ENCODE measurements around the gene TRIM37.

TRIM37 gene

DNA sequence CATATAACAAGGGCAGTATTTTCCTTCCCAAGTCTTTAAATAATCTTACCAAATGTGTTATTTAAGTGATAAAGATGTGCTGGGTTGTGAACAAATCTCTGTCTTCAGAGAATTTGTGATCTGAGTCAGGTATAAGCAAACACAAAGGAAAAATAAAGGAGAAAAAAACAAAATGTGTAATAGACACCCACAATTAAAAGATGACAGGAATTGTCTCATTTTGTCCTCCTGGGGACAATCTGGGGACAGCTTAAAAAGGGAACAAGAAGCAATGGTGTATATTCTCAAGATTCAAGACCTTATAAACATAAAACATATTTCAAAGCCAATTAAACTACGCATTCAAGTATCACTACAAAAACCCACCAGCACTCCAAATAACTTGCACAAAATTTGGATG is 107.2 kb downstream of the TRIM37 start:
- H3K9me2 ChIP-seq (replicated peaks; ENCODE audit: insufficient read depth, low read length) = no peaks in the 10 kb centered on the region
- H3F3A ChIP-seq (ENCODE audit: insufficient read depth) = peaks cover 35% of the 10 kb centered on the region
- H3K4me3 ChIP-seq (ENCODE audit: insufficient read depth, low read length, poor library complexity, severe bottlenecking) = no peak overlapping the region
- no peaks in the 10 kb centered on the region for H3K9me3 ChIP-seq (ENCODE audit: insufficient read depth, low read length)
- no peak overlapping the region for H3K4me2 ChIP-seq (ENCODE audit: low read depth, low read length, poor library complexity, severe bottlenecking)
- H3K79me2 ChIP-seq (ENCODE audit: insufficient read depth, low read length) = no peaks in the 10 kb centered on the region
- no peak overlapping the region for H2AFZ ChIP-seq (ENCODE audit: low read depth, low read length, severe bottlenecking)
- peaks cover 13% of the 10 kb centered on the region; the same call in 1 of the 2 replicates for H3K36me3 ChIP-seq (ENCODE audit: low read length)
- TF ChIP-seq, protein P1, sequence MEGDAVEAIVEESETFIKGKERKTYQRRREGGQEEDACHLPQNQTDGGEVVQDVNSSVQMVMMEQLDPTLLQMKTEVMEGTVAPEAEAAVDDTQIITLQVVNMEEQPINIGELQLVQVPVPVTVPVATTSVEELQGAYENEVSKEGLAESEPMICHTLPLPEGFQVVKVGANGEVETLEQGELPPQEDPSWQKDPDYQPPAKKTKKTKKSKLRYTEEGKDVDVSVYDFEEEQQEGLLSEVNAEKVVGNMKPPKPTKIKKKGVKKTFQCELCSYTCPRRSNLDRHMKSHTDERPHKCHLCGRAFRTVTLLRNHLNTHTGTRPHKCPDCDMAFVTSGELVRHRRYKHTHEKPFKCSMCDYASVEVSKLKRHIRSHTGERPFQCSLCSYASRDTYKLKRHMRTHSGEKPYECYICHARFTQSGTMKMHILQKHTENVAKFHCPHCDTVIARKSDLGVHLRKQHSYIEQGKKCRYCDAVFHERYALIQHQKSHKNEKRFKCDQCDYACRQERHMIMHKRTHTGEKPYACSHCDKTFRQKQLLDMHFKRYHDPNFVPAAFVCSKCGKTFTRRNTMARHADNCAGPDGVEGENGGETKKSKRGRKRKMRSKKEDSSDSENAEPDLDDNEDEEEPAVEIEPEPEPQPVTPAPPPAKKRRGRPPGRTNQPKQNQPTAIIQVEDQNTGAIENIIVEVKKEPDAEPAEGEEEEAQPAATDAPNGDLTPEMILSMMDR (IDR thresholded peaks at IDR 0.05; ENCODE audit: insufficient read depth, low read length, poor library complexity, severe bottlenecking) = no peak
- no peak for TF ChIP-seq EZH2phosphoT487 (conservative IDR thresholded peaks at IDR 0.05; ENCODE audit: low read length)
- no peak overlapping the region for H3K9ac ChIP-seq (ENCODE audit: low read length)
- no peaks in the 10 kb centered on the region for H4K20me1 ChIP-seq (ENCODE audit: low read depth, low read length)
- H3K27me3 ChIP-seq (ENCODE audit: low read length) = no peaks in the 10 kb centered on the region
- H3K27ac ChIP-seq (ENCODE audit: low read depth, low read length) = peak overlapping the region; percentile 6; the same call in 1 of the 2 replicates

DNA sequence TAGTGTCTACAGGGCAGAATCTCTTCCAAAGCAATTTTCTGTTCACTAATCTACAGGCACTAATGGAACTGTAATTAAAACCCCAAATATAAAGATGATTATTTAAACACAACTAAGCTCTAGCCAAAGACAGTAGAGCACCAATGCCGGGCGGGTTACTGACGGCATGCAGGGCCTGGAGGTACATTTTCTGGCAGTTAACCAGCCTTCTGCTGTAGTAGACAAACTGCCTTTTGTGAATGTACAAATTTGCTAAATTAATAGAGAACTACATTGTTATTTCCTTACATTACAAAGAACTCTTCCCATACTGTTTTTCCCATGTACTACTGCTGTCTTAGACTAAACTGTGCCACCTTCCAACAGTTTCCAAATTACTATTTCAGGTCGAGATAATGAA is 107.8 kb downstream of the TRIM37 start:
- TF ChIP-seq, protein P1 (IDR thresholded peaks at IDR 0.05; ENCODE audit: insufficient read depth, low read length, poor library complexity, severe bottlenecking) = no peak
- no peak for TF ChIP-seq EZH2phosphoT487 (conservative IDR thresholded peaks at IDR 0.05; ENCODE audit: low read length)
- Histone ChIP-seq H3K9ac (ENCODE audit: low read length) (no peak overlapping the region), H4K20me1 (ENCODE audit: low read depth, low read length) (no peaks in the 10 kb centered on the region), H3K36me3 (ENCODE audit: low read length) (peaks cover 13% of the 10 kb centered on the region; the same call in 1 of the 2 replicates), H3K27ac (ENCODE audit: low read depth, low read length) (no peak overlapping the region), H3K9me3 (ENCODE audit: insufficient read depth, low read length) (no peaks in the 10 kb centered on the region), H3K79me2 (ENCODE audit: insufficient read depth, low read length) (no peaks in the 10 kb centered on the region), H3K9me2 (replicated peaks; ENCODE audit: insufficient read depth, low read length) (no peaks in the 10 kb centered on the region), H3F3A (ENCODE audit: insufficient read depth) (peaks cover 29% of the 10 kb centered on the region), H2AFZ (ENCODE audit: low read depth, low read length, severe bottlenecking) (no peak overlapping the region), H3K27me3 (ENCODE audit: low read length) (no peaks in the 10 kb centered on the region), H3K4me2 (ENCODE audit: low read depth, low read length, poor library complexity, severe bottlenecking) (no peak overlapping the region), H3K4me3 (ENCODE audit: insufficient read depth, low read length, poor library complexity, severe bottlenecking) (no peak overlapping the region)

DNA sequence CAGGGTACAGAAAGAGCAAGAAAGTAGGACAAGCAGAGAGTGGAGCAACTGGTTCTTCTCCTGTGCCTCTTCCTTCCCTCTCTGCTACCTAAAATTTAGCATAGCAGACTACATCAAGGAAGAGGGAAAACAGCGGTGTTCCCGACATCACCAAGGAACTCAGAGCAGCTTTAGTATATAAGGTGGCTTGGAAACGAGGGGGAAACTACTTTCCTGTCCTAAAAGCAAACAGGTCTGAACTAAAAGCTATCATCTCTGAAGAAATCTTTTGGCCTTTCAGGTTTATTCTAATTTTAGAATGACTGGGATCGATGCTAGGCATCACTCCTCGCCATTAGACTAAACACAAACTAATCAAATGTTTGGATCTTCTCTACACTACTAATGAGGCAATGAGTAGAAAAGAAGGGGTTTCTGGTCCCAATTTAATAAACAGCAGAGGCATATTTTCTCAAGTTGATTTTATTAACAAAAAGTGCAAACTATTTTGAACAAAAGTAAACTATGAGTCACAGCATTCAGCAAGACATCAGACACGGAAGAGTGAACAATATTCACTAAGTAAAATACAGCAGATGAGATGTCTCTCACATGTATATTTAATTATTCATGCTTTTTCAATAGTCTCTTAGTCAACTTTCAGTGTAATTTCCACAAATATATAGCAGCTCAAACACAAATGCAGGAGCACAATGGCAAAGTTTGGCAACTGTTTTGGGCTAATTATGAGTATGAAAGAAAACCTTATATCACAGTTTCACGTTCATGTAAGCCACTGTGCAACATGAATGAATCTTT is 108.7 kb downstream of the TRIM37 start:
- Histone ChIP-seq H4K20me1 (ENCODE audit: low read depth, low read length) (no peaks in the 10 kb centered on the region), H3K4me3 (ENCODE audit: insufficient read depth, low read length, poor library complexity, severe bottlenecking) (no peak overlapping the region), H3K27me3 (ENCODE audit: low read length) (no peaks in the 10 kb centered on the region), H2AFZ (ENCODE audit: low read depth, low read length, severe bottlenecking) (no peak overlapping the region), H3K4me2 (ENCODE audit: low read depth, low read length, poor library complexity, severe bottlenecking) (no peak overlapping the region), H3K9ac (ENCODE audit: low read length) (no peak overlapping the region), H3K9me2 (replicated peaks; ENCODE audit: insufficient read depth, low read length) (no peaks in the 10 kb centered on the region), H3K27ac (ENCODE audit: low read depth, low read length) (no peak overlapping the region), H3K36me3 (ENCODE audit: low read length) (peaks cover 13% of the 10 kb centered on the region; the same call in 1 of the 2 replicates), H3K79me2 (ENCODE audit: insufficient read depth, low read length) (no peaks in the 10 kb centered on the region), H3F3A (ENCODE audit: insufficient read depth) (peaks cover 24% of the 10 kb centered on the region), H3K9me3 (ENCODE audit: insufficient read depth, low read length) (no peaks in the 10 kb centered on the region)
- TF ChIP-seq EZH2phosphoT487 (conservative IDR thresholded peaks at IDR 0.05; ENCODE audit: low read length) = no peak
- TF ChIP-seq, protein P1 (IDR thresholded peaks at IDR 0.05; ENCODE audit: insufficient read depth, low read length, poor library complexity, severe bottlenecking) = no peak

Data from SU-DHL-6 (cell line).